GM13976 (cell line): ENCODE data around the gene AHRR.

Experiments used
- DNase-seq: peaks from one replicate; pipeline ENCODE4 v3.0.0; 2012; ENCODE audit warnings: low spot score
- in situ Hi-C: fragments of 300-500 bp; cut with MboI; formaldehyde crosslinking; loops from one replicate; pipeline ENCODE4 v1.12.0; 2022; ENCODE audit warnings: low sequenced_read_pairs, mixed read lengths, inconsistent platforms; ENCODE audit not compliant: unreplicated experiment
- TF ChIP-seq, protein P1 (sequence below): IDR thresholded peaks from 2 replicates; pipeline ENCODE4 v1.5.1; 2012; ENCODE audit warnings: borderline replicate concordance, mild to moderate bottlenecking; ENCODE audit not compliant: insufficient read depth; ENCODE audit errors: extremely low read depth, missing control alignments, control extremely low read depth

AHRR gene

DNA sequence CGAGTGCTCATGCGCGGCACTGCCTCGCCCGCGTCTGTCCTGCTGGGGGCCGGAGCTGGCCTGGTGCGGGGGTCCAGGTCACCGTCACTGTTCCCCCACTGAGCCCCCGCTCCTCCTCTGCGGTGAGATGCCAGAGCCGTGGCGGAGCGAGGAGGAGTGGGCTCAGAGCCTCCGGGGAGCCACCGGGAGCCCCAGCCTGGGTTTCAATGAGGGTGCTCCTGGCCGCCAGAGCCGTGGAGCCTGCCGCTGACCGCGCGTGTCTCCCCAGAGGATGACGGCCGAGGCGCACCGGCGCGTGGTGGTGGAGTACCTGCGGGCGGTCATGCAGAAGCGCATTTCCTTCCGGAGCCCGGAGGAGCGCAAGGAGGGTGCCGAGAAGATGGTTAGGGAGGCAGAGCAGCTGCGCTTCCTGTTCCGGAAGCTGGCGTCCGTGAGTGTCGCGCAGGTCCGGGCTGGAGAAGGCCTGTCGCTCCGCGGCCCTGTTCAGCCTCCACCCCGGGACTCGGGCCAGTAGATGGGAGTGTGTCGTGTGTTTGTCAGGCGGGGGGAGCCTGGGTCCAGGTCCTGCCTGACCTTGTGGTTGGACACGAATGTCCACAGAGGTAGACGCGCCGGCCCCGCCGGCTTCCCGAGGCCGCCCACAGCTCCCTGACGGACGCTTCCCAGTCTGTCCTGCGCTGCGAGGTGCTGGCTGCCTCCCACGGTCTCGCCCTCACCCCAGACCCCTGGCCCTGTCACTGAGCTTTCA, 143.5 kb downstream of the AHRR start:
- no peak for DNase-seq
- in situ Hi-C loops = no loop called here
- TF ChIP-seq, protein P1, sequence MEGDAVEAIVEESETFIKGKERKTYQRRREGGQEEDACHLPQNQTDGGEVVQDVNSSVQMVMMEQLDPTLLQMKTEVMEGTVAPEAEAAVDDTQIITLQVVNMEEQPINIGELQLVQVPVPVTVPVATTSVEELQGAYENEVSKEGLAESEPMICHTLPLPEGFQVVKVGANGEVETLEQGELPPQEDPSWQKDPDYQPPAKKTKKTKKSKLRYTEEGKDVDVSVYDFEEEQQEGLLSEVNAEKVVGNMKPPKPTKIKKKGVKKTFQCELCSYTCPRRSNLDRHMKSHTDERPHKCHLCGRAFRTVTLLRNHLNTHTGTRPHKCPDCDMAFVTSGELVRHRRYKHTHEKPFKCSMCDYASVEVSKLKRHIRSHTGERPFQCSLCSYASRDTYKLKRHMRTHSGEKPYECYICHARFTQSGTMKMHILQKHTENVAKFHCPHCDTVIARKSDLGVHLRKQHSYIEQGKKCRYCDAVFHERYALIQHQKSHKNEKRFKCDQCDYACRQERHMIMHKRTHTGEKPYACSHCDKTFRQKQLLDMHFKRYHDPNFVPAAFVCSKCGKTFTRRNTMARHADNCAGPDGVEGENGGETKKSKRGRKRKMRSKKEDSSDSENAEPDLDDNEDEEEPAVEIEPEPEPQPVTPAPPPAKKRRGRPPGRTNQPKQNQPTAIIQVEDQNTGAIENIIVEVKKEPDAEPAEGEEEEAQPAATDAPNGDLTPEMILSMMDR = no peak

- TF ChIP-seq, protein P1 = no peak
- in situ Hi-C loops = no loop called here
- no peak for DNase-seq
Observed at GRCh38 chr5:465591-466403, 144.3 kb downstream of the AHRR start.

DNA sequence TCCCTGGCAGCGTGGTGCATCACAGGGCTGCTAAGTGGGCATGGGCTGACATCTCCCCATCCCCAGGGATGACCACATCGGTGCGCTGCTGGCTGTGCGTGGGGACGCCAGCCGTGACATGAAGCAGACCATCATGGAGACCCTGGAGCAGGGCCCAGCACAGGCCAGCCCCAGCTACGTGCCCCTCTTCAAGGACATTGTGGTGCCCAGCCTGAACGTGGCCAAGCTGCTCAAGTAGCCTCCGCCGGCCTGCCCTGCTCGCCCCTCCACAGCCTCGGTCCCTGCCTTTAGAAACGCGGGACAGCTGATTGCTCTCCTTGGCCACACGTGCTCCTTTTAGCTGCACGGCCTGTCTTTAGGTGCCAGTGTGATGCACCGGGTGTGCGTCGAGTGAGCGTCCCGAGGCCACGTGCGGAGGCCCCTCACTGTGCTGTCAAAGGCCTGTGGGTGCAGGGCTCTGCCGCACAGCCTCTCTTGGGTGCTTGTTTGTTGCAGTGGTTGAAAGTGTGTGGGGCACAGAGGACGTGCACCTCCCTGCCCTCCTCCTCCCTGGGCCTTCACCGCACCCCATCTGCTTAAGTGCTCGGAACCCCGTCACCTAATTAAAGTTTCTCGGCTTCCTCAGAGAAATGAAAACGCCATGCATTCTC, 145.3 kb downstream of the AHRR start:
- in situ Hi-C loops = no loop called here
- TF ChIP-seq, protein P1 = no peak
- DNase-seq = no peak

DNA sequence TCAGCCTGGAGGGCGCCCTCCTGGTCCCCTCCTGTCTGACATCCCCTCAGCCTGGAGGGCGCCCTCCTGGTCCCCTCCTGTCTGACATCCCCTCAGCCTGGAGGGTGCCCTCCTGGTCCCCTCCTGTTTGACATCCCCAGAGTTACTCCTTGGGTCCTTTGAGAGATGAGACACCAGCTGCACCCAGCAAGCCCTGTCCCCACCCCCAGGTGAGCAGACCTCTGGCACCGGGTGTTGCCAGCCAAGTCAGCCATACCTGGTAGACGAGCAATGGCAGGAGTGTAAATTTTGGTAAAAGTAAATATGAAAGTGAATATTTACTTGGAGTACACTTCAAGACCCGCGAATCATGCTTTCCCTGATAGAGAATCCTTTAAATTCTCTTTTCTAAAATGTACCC, 146.9 kb downstream of the AHRR start:
- in situ Hi-C loops = no loop called here
- TF ChIP-seq, protein P1 = no peak
- no peak for DNase-seq

- TF ChIP-seq, protein P1 = no peak
- in situ Hi-C loops = no loop called here
- no peak for DNase-seq
Observed at GRCh38 chr5:469752-470483, 148.4 kb downstream of the AHRR start.
